GM19240 (cell line): ENCODE measurements around the gene ROBO3.

Source experiments
- DNase-seq: peaks from one replicate; pipeline ENCODE4 v3.0.0; 2011; ENCODE audit warnings: low spot score; ENCODE audit not compliant: insufficient read length

The ROBO3 gene

GRCh38 chr11:124844664-124845079, 20.6 kb upstream of the ROBO3 start:
- DNase-seq: no peak

GRCh38 chr11:124846070-124846673, 19.1 kb upstream of the ROBO3 start:
- no peak for DNase-seq

- no peak for DNase-seq
These were observed 6.1 kb upstream of the ROBO3 start for GRCh38 chr11:124859171-124859570.

- DNase-seq: no peak
These were observed 3.6 kb upstream of the ROBO3 start for GRCh38 chr11:124861670-124862069.

- DNase-seq: no peak
These were observed 2.0 kb upstream of the ROBO3 start for GRCh38 chr11:124863137-124863825.

- no peak for DNase-seq
These were observed 1.4 kb upstream of the ROBO3 start for GRCh38 chr11:124863826-124864165.

- DNase-seq: no peak
These were observed 898 bp upstream of the ROBO3 start for GRCh38 chr11:124864176-124864891.

GRCh38 chr11:124864892-124865180, 396 bp upstream of the ROBO3 start:
- no peak for DNase-seq

- DNase-seq: peak; percentile 43
These were observed 945 bp downstream of the ROBO3 start for GRCh38 chr11:124865902-124866851.

- DNase-seq: peak; percentile 40
These were observed 2.5 kb downstream of the ROBO3 start for GRCh38 chr11:124867700-124868099.

- DNase-seq: no peak
These were observed 3.4 kb downstream of the ROBO3 start for GRCh38 chr11:124868331-124869274.

- no peak for DNase-seq
These were observed 4.1 kb downstream of the ROBO3 start for GRCh38 chr11:124869331-124869730.

GRCh38 chr11:124869856-124870387, 4.7 kb downstream of the ROBO3 start:
- DNase-seq: no peak

GRCh38 chr11:124870430-124870829, 5.2 kb downstream of the ROBO3 start:
- no peak for DNase-seq

- no peak for DNase-seq
These were observed 7.0 kb downstream of the ROBO3 start for GRCh38 chr11:124872280-124872679.

GRCh38 chr11:124872741-124873140, 7.5 kb downstream of the ROBO3 start:
- no peak for DNase-seq

- DNase-seq: no peak
These were observed 8.7 kb downstream of the ROBO3 start for GRCh38 chr11:124873951-124874350.

- DNase-seq: no peak
These were observed 9.5 kb downstream of the ROBO3 start for GRCh38 chr11:124874571-124875255.

- no peak for DNase-seq
These were observed 10.2 kb downstream of the ROBO3 start for GRCh38 chr11:124875401-124875800.
